HepG2 (cell line): ENCODE data around the gene EHD1. TPM values are rescaled to one million over a fixed set of nuclear protein-coding genes. Genes with fewer than 3 reads are reported as not detected.

Experiments
- CEBPZ ChIP-seq: IDR thresholded peaks from 2 replicates; pipeline ENCODE4 v1.6.1; 2012; ENCODE audit warnings: low read length, improper control_type of control experiment
- DNMT1 ChIP-seq: sonication (generic); formaldehyde crosslinking; IDR thresholded peaks from 2 replicates; pipeline ENCODE4 v1.5.1; 2020; ENCODE audit warnings: mild to moderate bottlenecking, missing genetic modification reagents
- ETS1 ChIP-seq: sonication (generic); formaldehyde crosslinking; IDR thresholded peaks from 2 replicates; pipeline ENCODE4 v1.4.0; 2020; ENCODE audit warnings: missing genetic modification reagents
- GZF1 ChIP-seq: sonication (generic); formaldehyde crosslinking; IDR thresholded peaks from 2 replicates; pipeline ENCODE4 v1.5.1; 2020; ENCODE audit warnings: mild to moderate bottlenecking, missing genetic modification reagents
- HDAC6 ChIP-seq: fragments of 200-600 bp; sonication (generic); IDR thresholded peaks from 2 replicates; pipeline ENCODE4 v1.7.0; 2017; ENCODE audit warnings: mild to moderate bottlenecking, antibody characterized with exemption, low read length, low read depth
- HHEX ChIP-seq: IDR thresholded peaks from 2 replicates; pipeline ENCODE4 v1.6.1; 2016; ENCODE audit warnings: control low read depth
- HNF1A ChIP-seq, 2 experiments: sonication (generic) in 1 of 2; formaldehyde crosslinking in 1 of 2; IDR thresholded peaks; 2 replicates each; pipeline versions ENCODE4 v1.4.0 to v1.6.1; 2016 to 2020; ENCODE audit warnings: borderline replicate concordance in 1 of 2, low read depth in 1 of 2, mild to moderate bottlenecking in 1 of 2, missing genetic modification reagents in 1 of 2
- KAT8 ChIP-seq: IDR thresholded peaks from 2 replicates; pipeline ENCODE4 v1.6.1; 2016; ENCODE audit warnings: missing genetic modification reagents, missing compliant biosample characterization
- PRPF4 ChIP-seq: fragments of 200-400 bp; formaldehyde crosslinking; IDR thresholded peaks from 2 replicates; pipeline ENCODE4 v1.6.1; 2016; ENCODE audit warnings: low read length, low read depth; ENCODE audit not compliant: poor library complexity, severe bottlenecking
- RBAK ChIP-seq: sonication (generic); formaldehyde crosslinking; IDR thresholded peaks from 2 replicates; pipeline ENCODE4 v1.5.1; 2020; ENCODE audit warnings: mild to moderate bottlenecking, missing genetic modification reagents
- SMAD3 ChIP-seq: sonication (generic); formaldehyde crosslinking; IDR thresholded peaks from 2 replicates; pipeline ENCODE4 v1.4.0; 2020; ENCODE audit warnings: missing genetic modification reagents
- TBX2 ChIP-seq: sonication (generic); formaldehyde crosslinking; IDR thresholded peaks from 2 replicates; pipeline ENCODE4 v1.5.0; 2020; ENCODE audit warnings: missing genetic modification reagents, mild to moderate bottlenecking, borderline replicate concordance
- XBP1 ChIP-seq: sonication (generic); formaldehyde crosslinking; IDR thresholded peaks from 2 replicates; pipeline ENCODE4 v1.5.0; 2020; ENCODE audit warnings: missing genetic modification reagents
- ZBTB8A ChIP-seq: sonication (generic); formaldehyde crosslinking; IDR thresholded peaks from 2 replicates; pipeline ENCODE4 v1.4.0; 2020; ENCODE audit warnings: mild to moderate bottlenecking, low read depth, missing genetic modification reagents, borderline replicate concordance
- ZNF18 ChIP-seq: sonication (generic); formaldehyde crosslinking; IDR thresholded peaks from 2 replicates; pipeline ENCODE4 v1.8.0; 2022; ENCODE audit warnings: mild to moderate bottlenecking, missing genetic modification reagents; ENCODE audit not compliant: insufficient replicate concordance
- ZNF672 ChIP-seq: sonication (generic); formaldehyde crosslinking; IDR thresholded peaks from 2 replicates; pipeline ENCODE4 v1.8.1; 2022; ENCODE audit warnings: missing genetic modification reagents
- ZNF766 ChIP-seq: sonication (generic); formaldehyde crosslinking; IDR thresholded peaks from 2 replicates; pipeline ENCODE4 v1.5.0; 2020; ENCODE audit warnings: missing genetic modification reagents, borderline replicate concordance
- polyA plus RNA-seq, 8 experiments: library from polyadenylated mRNA; depleted of rRNA in 3 of 8; stranded (reverse) in 7 of 8; unstranded in 1 of 8; fragments of >200 nt; fragmentation: Illumina TruSeq in 4 of 8; extraction: Trizol in 4 of 8; gene quantifications; 2 replicates each; pipeline versions ENCODE4 v1.2.1 to v1.2.3, GENCODE V29; 2011 to 2016; ENCODE audit warnings: low read depth in 4 of 8, missing spikeins in 1 of 8, mixed read lengths in 1 of 8; ENCODE audit not compliant: insufficient read depth in 1 of 8
- total RNA-seq, 5 experiments: library from RNA; depleted of rRNA; stranded (reverse); fragments of >200 nt; fragmentation: Illumina TruSeq; extraction: Trizol; gene quantifications; 2 replicates each; pipeline ENCODE4 v1.2.3, GENCODE V29; 2016; ENCODE audit warnings: low read depth in 1 of 5

The EHD1 gene
- total and polyA plus RNA-seq, 2 of the 13 experiments (the other 11 are each of a cell fraction or from before 2014, with no cell fraction given) = 23.6 to 26.6 TPM

GRCh38 chr11:64878494-64879243 lies at the start of gene EHD1 (continued):
- TF ChIP-seq XBP1 (CRISPR knock-in tag) (no peak), CEBPZ (no peak), RBAK (CRISPR knock-in tag) (no peak), PRPF4 (no peak), ZNF766 (CRISPR knock-in tag) (no peak), GZF1 (peak; percentile 46; the same call in 1 of the 2 replicates), ZNF672 (CRISPR knock-in tag) (no peak), SMAD3 (CRISPR knock-in tag) (peak; percentile 74; the same call in 1 of the 2 replicates), ZNF18 (CRISPR knock-in tag) (peak; percentile 14), KAT8 (CRISPR knock-in tag) (peak; percentile 62), ETS1 (CRISPR knock-in tag) (no peak), TBX2 (CRISPR knock-in tag) (peak; percentile 56; the same call in 1 of the 2 replicates), DNMT1 (CRISPR knock-in tag) (peak; percentile 81; the same call in 1 of the 2 replicates), HNF1A (IDR thresholded peaks at IDR 0.05; ENCODE audit: low read depth) (no peak), HNF1A (CRISPR knock-in tag; IDR thresholded peaks at IDR 0.05; ENCODE audit: borderline replicate concordance) (no peak; the same call in 1 of the 2 replicates), HDAC6 (no peak), ZBTB8A (CRISPR knock-in tag) (no peak), HHEX (CRISPR knock-in tag) (no peak)
